T-helper 17 cell (primary cell): Measurements from ENCODE around the gene VPREB1. TPM values are rescaled to one million over a fixed set of nuclear protein-coding genes. Genes with fewer than 3 reads are reported as not detected.
"Not testable (repeated sequence)": the region's sequence is repeated elsewhere in the genome, so short reads cannot be mapped to it uniquely, and the experiment has no call there.

Experiments used
- ATAC-seq: fragments of 150-1000 bp; cut with Tn5 transposase; 2 replicates; pipeline ENCODE4 v1.10.0; 2021; ENCODE audit warnings: mild to moderate bottlenecking, moderate library complexity
- DNase-seq, 3 donors: peaks; one replicate each; pipeline versions ENCODE4 v3.0.0 to v3.0.0-alpha.2; 2020 to 2021
- H3K9me3 ChIP-seq: one replicate; pipeline ENCODE4 v1.7.0; 2013; ENCODE audit warnings: low read length, mild to moderate bottlenecking; ENCODE audit not compliant: control insufficient read depth, poor library complexity, severe bottlenecking
- H3K27ac Mint-ChIP-seq: one replicate; pipeline ENCODE4 v1.8.0; 2022; ENCODE audit warnings: mild to moderate bottlenecking, moderate library complexity, mixed read lengths
- H3K27me3 Mint-ChIP-seq: one replicate; pipeline ENCODE4 v1.8.0; 2022; ENCODE audit warnings: mixed read lengths
- H3K36me3 Mint-ChIP-seq: one replicate; pipeline ENCODE4 v1.8.0; 2022; ENCODE audit warnings: low read depth, mixed read lengths
- H3K4me1 Mint-ChIP-seq: one replicate; pipeline ENCODE4 v1.8.0; 2022; ENCODE audit warnings: mild to moderate bottlenecking, mixed read lengths
- H3K4me3 Mint-ChIP-seq: one replicate; pipeline ENCODE4 v1.8.0; 2022; ENCODE audit warnings: mild to moderate bottlenecking, moderate library complexity, mixed read lengths
- total RNA-seq, 4 donors: library from RNA in 2 of 4; stranded (reverse) in 2 of 4; gene quantifications; one replicate each; pipeline ENCODE4 v1.2.3 and lab custom pipeline; 2022 to 2026

The VPREB1 gene
- total RNA-seq, 2 donors from 2014 or later, result not detected

GRCh38 chr22:22203048-22203971 lies 41.3 kb upstream of the VPREB1 start:
- H3K9me3 ChIP-seq, result no peaks in the 10 kb centered on the region
- no peak overlapping the region for H3K27ac Mint-ChIP-seq
- ATAC-seq (no peak), DNase-seq (no peak)
- H3K27me3 Mint-ChIP-seq, result peaks cover 37% of the 10 kb centered on the region
- no peaks in the 10 kb centered on the region for H3K36me3 Mint-ChIP-seq
- H3K4me1 Mint-ChIP-seq, result peaks cover 14% of the 10 kb centered on the region
- H3K4me3 Mint-ChIP-seq, result peak overlapping the region; percentile 19

DNA sequence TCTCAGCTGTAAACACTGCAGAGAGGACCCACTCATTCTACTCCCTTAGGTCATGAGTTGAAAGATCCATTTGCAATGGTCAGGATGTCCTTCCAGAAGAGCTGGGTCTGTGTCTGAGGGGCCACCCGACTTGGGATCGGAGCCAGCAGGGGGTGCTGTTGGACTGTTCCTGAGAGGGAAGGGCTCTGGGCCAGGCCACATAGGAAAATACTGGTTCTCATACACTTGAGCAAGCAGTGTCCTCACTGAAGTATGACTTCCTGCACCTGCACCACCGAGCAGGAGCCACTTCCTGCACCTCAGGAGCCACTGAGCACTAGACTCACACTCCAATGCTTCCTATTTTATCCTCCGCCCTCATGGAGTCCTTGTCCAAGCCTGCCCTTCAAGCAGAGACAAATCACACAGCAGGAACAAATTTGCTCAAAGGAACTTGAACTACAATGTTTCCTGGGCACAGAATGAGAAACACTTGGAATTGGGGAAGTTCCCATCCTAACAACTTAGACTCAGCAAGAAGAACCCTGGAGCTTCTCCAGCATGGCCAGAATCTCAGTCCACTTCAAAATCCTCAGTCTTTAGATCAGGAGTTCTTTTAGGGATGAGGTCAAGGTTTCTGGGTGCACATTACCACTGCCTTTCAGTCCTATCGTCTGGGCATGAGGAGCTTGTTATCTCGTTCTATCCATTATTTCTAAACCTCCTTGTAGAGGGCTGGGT lies 36.6 kb upstream of the VPREB1 start:
- peak overlapping the region; percentile 63 for H3K4me3 Mint-ChIP-seq

GRCh38 chr22:22208652-22209051 lies 35.9 kb upstream of the VPREB1 start:
- Mint-ChIP-seq H3K4me1 (peaks cover 23% of the 10 kb centered on the region), H3K36me3 (no peaks in the 10 kb centered on the region), H3K27me3 (no peaks in the 10 kb centered on the region), H3K27ac (peak overlapping the region; percentile 14), H3K4me3 (peak overlapping the region; percentile 7)
- no peaks in the 10 kb centered on the region for H3K9me3 ChIP-seq
- ATAC-seq (no peak), DNase-seq (no peak)

More for the DNA sequence above, 36.6 kb upstream of the VPREB1 start:
- peaks cover 4% of the 10 kb centered on the region for H3K27me3 Mint-ChIP-seq
- no peaks in the 10 kb centered on the region for H3K36me3 Mint-ChIP-seq
- DNase-seq (peak; percentile 57 to 70 (median 60)), ATAC-seq (peak; percentile 87)
- peaks cover 23% of the 10 kb centered on the region for H3K4me1 Mint-ChIP-seq
- H3K9me3 ChIP-seq, result no peaks in the 10 kb centered on the region
- peak overlapping the region; percentile 14 for H3K27ac Mint-ChIP-seq

- Mint-ChIP-seq H3K4me1 (peaks cover 23% of the 10 kb centered on the region), H3K27ac (peak overlapping the region; percentile 85)
- not testable (repeated sequence) for H3K27me3 Mint-ChIP-seq, H3K9me3 ChIP-seq, H3K36me3 Mint-ChIP-seq, ATAC-seq, H3K4me3 Mint-ChIP-seq, DNase-seq
Measured at GRCh38 chr22:22209080-22209640, 35.4 kb upstream of the VPREB1 start.

GRCh38 chr22:22210375-22210774 lies 34.2 kb upstream of the VPREB1 start:
- no peaks in the 10 kb centered on the region for H3K36me3 Mint-ChIP-seq
- H3K27ac Mint-ChIP-seq, result peak overlapping the region; percentile 85
- H3K4me1 Mint-ChIP-seq, result peaks cover 23% of the 10 kb centered on the region
- H3K4me3 Mint-ChIP-seq, result no peak overlapping the region
- ATAC-seq (peak; percentile 60), DNase-seq (no peak)
- H3K9me3 ChIP-seq, result no peaks in the 10 kb centered on the region
- no peaks in the 10 kb centered on the region for H3K27me3 Mint-ChIP-seq

GRCh38 chr22:22210889-22211833 lies 33.4 kb upstream of the VPREB1 start:
- Mint-ChIP-seq H3K27ac (peak overlapping the region; percentile 85), H3K4me3 (no peak overlapping the region), H3K4me1 (peaks cover 23% of the 10 kb centered on the region), H3K36me3 (no peaks in the 10 kb centered on the region), H3K27me3 (no peaks in the 10 kb centered on the region)
- no peak for DNase-seq
- ATAC-seq, result no peak
- no peaks in the 10 kb centered on the region for H3K9me3 ChIP-seq

DNA sequence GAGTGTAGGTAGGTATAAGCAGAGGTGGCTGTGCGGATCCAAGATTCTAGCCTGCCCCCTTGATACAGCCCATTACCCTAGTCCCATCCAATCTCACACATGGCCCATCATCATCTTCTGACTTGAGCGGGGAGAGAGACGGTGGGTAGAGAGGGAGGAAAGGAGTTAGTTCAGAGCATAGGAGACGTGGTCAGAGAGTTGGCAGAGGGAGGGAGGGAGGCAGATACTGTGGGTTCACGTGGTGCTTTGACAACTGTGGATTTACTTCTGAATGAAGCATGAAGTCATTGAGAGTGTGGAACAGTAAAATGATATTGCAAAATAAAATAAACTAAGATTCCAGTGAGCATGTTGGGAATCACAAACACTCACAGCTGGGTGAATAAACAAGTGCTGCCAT lies 31.4 kb upstream of the VPREB1 start:
- DNase-seq (no peak), ATAC-seq (no peak)
- Mint-ChIP-seq H3K4me3 (no peak overlapping the region), H3K27ac (no peak overlapping the region), H3K36me3 (no peaks in the 10 kb centered on the region), H3K4me1 (peaks cover 15% of the 10 kb centered on the region), H3K27me3 (no peaks in the 10 kb centered on the region)
- no peaks in the 10 kb centered on the region for H3K9me3 ChIP-seq

GRCh38 chr22:22214819-22215329 lies 29.7 kb upstream of the VPREB1 start:
- H3K27me3 Mint-ChIP-seq, result no peaks in the 10 kb centered on the region
- no peak overlapping the region for H3K4me3 Mint-ChIP-seq
- H3K4me1 Mint-ChIP-seq, result peaks cover 5% of the 10 kb centered on the region

DNA sequence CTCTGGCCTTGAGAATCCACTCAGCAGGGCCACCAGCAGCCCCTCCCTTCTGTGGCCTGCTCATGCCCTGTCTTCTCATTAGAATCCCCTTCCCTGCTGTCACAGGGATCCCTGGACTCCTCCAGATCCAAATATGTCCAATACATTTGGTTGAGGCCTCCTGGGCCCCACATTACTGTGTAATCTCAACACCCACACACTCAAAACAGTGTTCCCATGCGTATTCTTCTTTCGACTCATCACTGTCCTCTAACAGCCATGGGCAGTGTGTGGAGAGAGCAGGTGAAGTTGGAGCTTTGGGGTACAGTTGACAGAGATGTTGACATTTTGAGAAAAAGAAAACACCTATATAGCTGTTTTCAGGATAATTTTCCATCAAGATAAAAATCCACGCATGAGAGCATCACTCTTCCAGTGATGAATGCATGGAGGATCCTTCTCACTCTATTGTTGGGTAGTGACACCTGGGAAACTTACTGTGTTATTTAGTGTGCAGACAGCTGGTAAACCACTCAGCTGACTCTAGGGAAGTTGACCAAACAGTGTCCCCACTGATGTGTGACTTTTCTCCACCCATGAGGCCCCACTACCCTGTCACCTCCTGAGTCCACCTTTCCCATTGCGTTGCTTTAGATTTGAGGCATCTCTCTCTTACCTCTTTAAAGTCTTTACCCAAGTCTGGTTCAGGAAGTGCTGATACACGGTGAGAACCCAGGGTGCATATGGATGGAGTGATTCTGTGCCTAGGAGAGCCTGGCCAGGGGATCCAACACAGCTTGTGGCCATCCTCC lies 28.7 kb upstream of the VPREB1 start:
- Mint-ChIP-seq H3K36me3 (no peaks in the 10 kb centered on the region), H3K27ac (no peak overlapping the region), H3K4me3 (no peak overlapping the region), H3K27me3 (no peaks in the 10 kb centered on the region), H3K4me1 (peaks cover 2% of the 10 kb centered on the region)
- no peaks in the 10 kb centered on the region for H3K9me3 ChIP-seq
- DNase-seq, result no peak
- no peak for ATAC-seq

More at GRCh38 chr22:22214819-22215329, 29.7 kb upstream of the VPREB1 start:
- H3K36me3 Mint-ChIP-seq, result no peaks in the 10 kb centered on the region
- ATAC-seq, result no peak
- no peak overlapping the region for H3K27ac Mint-ChIP-seq
- no peaks in the 10 kb centered on the region for H3K9me3 ChIP-seq
- no peak for DNase-seq

- H3K4me3 Mint-ChIP-seq, result no peak overlapping the region
- no peaks in the 10 kb centered on the region for H3K9me3 ChIP-seq
- no peaks in the 10 kb centered on the region for H3K4me1 Mint-ChIP-seq
- no peak overlapping the region for H3K27ac Mint-ChIP-seq
- H3K36me3 Mint-ChIP-seq, result no peaks in the 10 kb centered on the region
- no peak for ATAC-seq
- H3K27me3 Mint-ChIP-seq, result no peaks in the 10 kb centered on the region
- DNase-seq, result no peak
Measured at GRCh38 chr22:22216450-22216959, 28.1 kb upstream of the VPREB1 start.

GRCh38 chr22:22218302-22218701 lies 26.3 kb upstream of the VPREB1 start:
- no peaks in the 10 kb centered on the region for H3K4me1 Mint-ChIP-seq
- no peak overlapping the region for H3K4me3 Mint-ChIP-seq
- no peaks in the 10 kb centered on the region for H3K27me3 Mint-ChIP-seq
- ATAC-seq (no peak), DNase-seq (no peak)
- H3K36me3 Mint-ChIP-seq, result no peaks in the 10 kb centered on the region
- H3K9me3 ChIP-seq, result no peaks in the 10 kb centered on the region
- no peak overlapping the region for H3K27ac Mint-ChIP-seq
